Panc1 (cell line): Measurements from ENCODE around the gene CDKN1A. TPM values are rescaled to one million over a fixed set of nuclear protein-coding genes. Genes with fewer than 3 reads are reported as not detected.

ENCODE experiments used
- total RNA-seq: library from RNA; stranded (reverse); gene quantifications from one replicate; pipeline ENCODE4 v1.2.1, GENCODE V29; 2021; ENCODE audit not compliant: unreplicated experiment

The CDKN1A gene
- total RNA-seq, 1 experiment from 2014 or later = 46.2 TPM

Other genes starting within 250 kb of the CDKN1A start
- not detected for gene PXT1, start 235.9 kb upstream of the CDKN1A start, total RNA-seq
- 41.6 TPM for gene KCTD20, start 235.7 kb upstream of the CDKN1A start, total RNA-seq
- gene STK38, start 131.2 kb upstream of the CDKN1A start, total RNA-seq = 44.7 TPM
- 356 TPM for gene SRSF3, start 84.4 kb upstream of the CDKN1A start, total RNA-seq
- gene RAB44, start 19.1 kb downstream of the CDKN1A start, total RNA-seq = not detected
- 0.44 TPM for gene CPNE5, start 160.7 kb downstream of the CDKN1A start, total RNA-seq
- 44.1 TPM for gene PPIL1, start 196.1 kb downstream of the CDKN1A start, total RNA-seq
- gene C6orf89, start 207.2 kb downstream of the CDKN1A start, total RNA-seq = 59.2 TPM